Measurements from ENCODE around the gene YOD1. TPM values are rescaled to one million over a fixed set of nuclear protein-coding genes. Genes with fewer than 3 reads are reported as not detected.
"Not testable (repeated sequence)": the region's sequence is repeated elsewhere in the genome, so short reads cannot be mapped to it uniquely, and the experiment has no call there.

Gene YOD1
- total RNA-seq, 1 donor from 2014 or later = 15.3 TPM

DNA sequence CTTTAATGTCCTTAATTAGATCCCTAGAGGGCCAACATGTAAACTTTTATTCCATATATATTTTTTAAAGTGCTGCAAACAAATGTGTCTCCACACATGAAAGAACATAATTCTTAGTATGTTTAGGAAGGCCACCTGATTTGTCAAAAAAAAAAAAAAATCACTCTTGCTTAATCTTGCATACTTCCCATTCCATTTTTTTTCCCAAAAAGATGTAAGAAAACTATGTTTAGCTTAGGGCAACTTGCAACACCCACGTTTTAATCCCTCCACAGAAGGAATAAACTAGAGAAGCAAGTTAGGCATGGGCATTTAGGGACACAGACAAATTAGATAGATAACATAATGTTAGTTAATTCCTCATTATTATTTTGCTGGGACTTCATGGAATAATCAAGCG lies 5.6 kb downstream of the YOD1 start:
- Histone ChIP-seq H3K36me3 (ENCODE audit: control insufficient read depth, insufficient read depth, low read length) (peaks cover 9% of the 10 kb centered on the region), H3K4me3 (ENCODE audit: low read depth, low read length) (no peak overlapping the region), H3K27me3 (ENCODE audit: control insufficient read depth, insufficient read depth, low read length) (no peaks in the 10 kb centered on the region)
- TF ChIP-seq, protein P1, sequence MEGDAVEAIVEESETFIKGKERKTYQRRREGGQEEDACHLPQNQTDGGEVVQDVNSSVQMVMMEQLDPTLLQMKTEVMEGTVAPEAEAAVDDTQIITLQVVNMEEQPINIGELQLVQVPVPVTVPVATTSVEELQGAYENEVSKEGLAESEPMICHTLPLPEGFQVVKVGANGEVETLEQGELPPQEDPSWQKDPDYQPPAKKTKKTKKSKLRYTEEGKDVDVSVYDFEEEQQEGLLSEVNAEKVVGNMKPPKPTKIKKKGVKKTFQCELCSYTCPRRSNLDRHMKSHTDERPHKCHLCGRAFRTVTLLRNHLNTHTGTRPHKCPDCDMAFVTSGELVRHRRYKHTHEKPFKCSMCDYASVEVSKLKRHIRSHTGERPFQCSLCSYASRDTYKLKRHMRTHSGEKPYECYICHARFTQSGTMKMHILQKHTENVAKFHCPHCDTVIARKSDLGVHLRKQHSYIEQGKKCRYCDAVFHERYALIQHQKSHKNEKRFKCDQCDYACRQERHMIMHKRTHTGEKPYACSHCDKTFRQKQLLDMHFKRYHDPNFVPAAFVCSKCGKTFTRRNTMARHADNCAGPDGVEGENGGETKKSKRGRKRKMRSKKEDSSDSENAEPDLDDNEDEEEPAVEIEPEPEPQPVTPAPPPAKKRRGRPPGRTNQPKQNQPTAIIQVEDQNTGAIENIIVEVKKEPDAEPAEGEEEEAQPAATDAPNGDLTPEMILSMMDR (IDR thresholded peaks at IDR 0.05; ENCODE audit: insufficient read depth, low read length, severe bottlenecking) = no peak
- FAIRE-seq = no peak
- no peak for DNase-seq (ENCODE audit: low read depth)

- DNase-seq (ENCODE audit: low read depth); H3K27me3 ChIP-seq (ENCODE audit: control insufficient read depth, insufficient read depth, low read length); H3K4me3 ChIP-seq (ENCODE audit: low read depth, low read length); FAIRE-seq; H3K36me3 ChIP-seq (ENCODE audit: control insufficient read depth, insufficient read depth, low read length): not testable (repeated sequence)
Observed at GRCh38 chr1:207041397-207041796, 9.6 kb downstream of the YOD1 start.

GRCh38 chr1:207040181-207040533 lies 10.9 kb downstream of the YOD1 start:
- Histone ChIP-seq H3K27me3 (ENCODE audit: control insufficient read depth, insufficient read depth, low read length) (no peaks in the 10 kb centered on the region), H3K36me3 (ENCODE audit: control insufficient read depth, insufficient read depth, low read length) (no peaks in the 10 kb centered on the region), H3K4me3 (ENCODE audit: low read depth, low read length) (no peak overlapping the region)
- TF ChIP-seq, protein P1 (IDR thresholded peaks at IDR 0.05; ENCODE audit: insufficient read depth, low read length, severe bottlenecking) = no peak
- FAIRE-seq (no peak), DNase-seq (ENCODE audit: low read depth) (no peak)

GRCh38 chr1:207039380-207040180 lies 11.4 kb downstream of the YOD1 start:
- TF ChIP-seq, protein P1 (IDR thresholded peaks at IDR 0.05; ENCODE audit: insufficient read depth, low read length, severe bottlenecking) = no peak
- Histone ChIP-seq H3K36me3 (ENCODE audit: control insufficient read depth, insufficient read depth, low read length) (no peaks in the 10 kb centered on the region), H3K4me3 (ENCODE audit: low read depth, low read length) (no peak overlapping the region), H3K27me3 (ENCODE audit: control insufficient read depth, insufficient read depth, low read length) (no peaks in the 10 kb centered on the region)
- no peak for DNase-seq (ENCODE audit: low read depth)
- FAIRE-seq = no peak

DNA sequence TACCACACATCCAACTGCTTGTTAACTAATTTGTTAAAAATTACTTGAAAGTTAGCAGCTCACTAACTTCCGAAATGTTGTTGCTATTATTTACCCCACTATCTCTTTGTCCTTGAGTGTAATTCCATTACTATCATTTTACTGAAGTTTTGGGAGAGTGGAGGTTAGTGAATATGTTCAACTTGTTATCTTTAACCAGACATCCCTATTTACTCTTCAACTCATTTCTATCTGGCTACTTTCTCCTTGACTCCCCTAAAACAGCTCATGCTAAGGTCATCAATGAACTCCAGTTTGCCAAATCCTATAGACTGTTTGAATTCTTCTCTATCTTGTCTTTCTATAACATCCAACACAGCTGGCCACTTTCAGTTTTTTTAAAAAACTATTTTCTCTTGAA lies 14.1 kb downstream of the YOD1 start:
- no peaks in the 10 kb centered on the region for H3K36me3 ChIP-seq (ENCODE audit: control insufficient read depth, insufficient read depth, low read length)
- no peak for FAIRE-seq
- no peak overlapping the region for H3K4me3 ChIP-seq (ENCODE audit: low read depth, low read length)

DNA sequence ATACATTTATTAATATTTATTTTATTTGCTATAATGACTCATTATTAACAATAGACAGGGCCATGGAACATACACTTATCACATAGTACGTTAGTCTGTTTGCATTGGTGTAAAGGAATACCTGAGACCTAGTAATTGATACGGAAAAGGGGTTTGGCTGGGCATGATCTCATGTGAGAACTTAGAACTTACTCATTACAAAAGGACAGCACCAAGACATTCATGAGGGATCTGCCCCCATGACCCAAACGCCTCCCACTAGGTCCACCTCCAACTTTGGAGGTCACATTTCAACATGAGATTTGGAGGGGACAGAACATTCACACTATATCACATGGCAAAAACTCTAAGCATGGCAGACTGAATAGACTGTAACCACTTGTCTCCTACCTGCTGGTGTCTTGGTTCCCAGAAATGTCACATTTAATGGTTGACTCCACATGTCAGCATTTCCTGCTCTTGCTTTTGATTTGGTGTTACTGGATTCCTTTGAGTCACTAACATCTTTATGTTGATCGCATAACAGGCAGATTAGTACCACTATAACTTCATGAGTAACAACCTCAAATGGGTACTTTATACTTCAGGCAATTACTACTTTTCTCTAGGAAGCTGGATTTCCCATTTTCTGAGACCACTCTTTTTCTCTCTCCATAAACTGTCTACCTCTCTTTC lies 15.0 kb downstream of the YOD1 start:
- DNase-seq (ENCODE audit: low read depth) = peak; percentile 47
- peaks cover 1% of the 10 kb centered on the region for H3K36me3 ChIP-seq (ENCODE audit: control insufficient read depth, insufficient read depth, low read length)
- H3K27me3 ChIP-seq (ENCODE audit: control insufficient read depth, insufficient read depth, low read length) = no peaks in the 10 kb centered on the region
- TF ChIP-seq, protein P1 (IDR thresholded peaks at IDR 0.05; ENCODE audit: insufficient read depth, low read length, severe bottlenecking) = no peak
- FAIRE-seq = peak; percentile 7
- H3K4me3 ChIP-seq (ENCODE audit: low read depth, low read length) = no peak overlapping the region

More for the DNA sequence above, 14.1 kb downstream of the YOD1 start:
- H3K27me3 ChIP-seq (ENCODE audit: control insufficient read depth, insufficient read depth, low read length) = no peaks in the 10 kb centered on the region
- no peak for DNase-seq (ENCODE audit: low read depth)
- TF ChIP-seq, protein P1 (IDR thresholded peaks at IDR 0.05; ENCODE audit: insufficient read depth, low read length, severe bottlenecking) = no peak
